Subcutaneous adipose tissue (tissue), 4 donors: Measurements from ENCODE around the gene H2BW2. TPM values are rescaled to one million over a fixed set of nuclear protein-coding genes. Genes with fewer than 3 reads are reported as not detected.

ENCODE experiments used
- total RNA-seq, 4 donors: library from RNA; depleted of rRNA; stranded (reverse); fragments of >200 nt; gene quantifications; one replicate each; pipeline ENCODE4 v1.1.0, GENCODE V29; 2016
- TF ChIP-seq, protein P1 (sequence below): fragments of 450-650 bp; IDR thresholded peaks from one replicate; pipeline ENCODE4 v1.5.1; 2016; ENCODE audit warnings: low read depth, mild to moderate bottlenecking, control low read depth, antibody characterized with exemption, moderate library complexity

Gene H2BW2
- total RNA-seq = not detected

DNA sequence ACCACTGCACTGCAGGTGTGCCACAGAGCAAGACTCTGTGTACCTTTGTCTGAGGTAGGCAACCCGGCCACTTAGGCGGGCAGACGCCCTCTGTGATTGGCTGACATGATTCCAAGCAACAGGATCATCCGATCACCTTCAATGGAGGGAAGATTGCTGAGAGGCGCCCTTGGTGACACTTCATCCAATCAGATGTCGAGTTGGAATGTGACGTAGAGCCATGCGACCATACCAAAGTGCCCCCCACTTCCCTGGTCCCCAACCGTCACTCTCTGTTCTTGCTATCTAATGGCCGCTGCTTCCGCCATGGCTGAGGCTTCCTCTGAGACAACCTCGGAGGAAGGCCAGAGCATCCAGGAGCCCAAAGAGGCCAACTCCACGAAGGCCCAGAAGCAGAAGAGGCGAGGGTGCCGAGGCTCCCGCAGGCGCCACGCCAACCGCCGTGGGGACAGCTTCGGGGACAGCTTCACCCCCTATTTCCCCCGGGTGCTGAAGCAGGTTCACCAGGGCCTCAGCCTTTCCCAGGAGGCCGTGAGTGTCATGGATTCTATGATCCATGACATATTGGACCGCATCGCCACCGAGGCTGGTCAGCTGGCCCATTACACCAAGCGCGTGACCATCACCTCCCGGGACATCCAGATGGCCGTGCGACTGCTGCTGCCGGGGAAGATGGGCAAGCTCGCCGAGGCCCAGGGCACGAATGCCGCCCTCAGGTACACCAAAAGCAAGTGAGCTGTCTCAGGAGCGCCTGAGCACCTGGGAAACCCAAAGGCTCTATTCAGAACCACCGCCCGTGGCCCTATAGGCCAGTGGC, at the start of gene H2BW2:
Gene H2BW2, plus strand, starts transcription at position 268 of the 817 bp plus-strand sequence. Its CDS starts 39 bp downstream, at position 307.
- TF ChIP-seq, protein P1, sequence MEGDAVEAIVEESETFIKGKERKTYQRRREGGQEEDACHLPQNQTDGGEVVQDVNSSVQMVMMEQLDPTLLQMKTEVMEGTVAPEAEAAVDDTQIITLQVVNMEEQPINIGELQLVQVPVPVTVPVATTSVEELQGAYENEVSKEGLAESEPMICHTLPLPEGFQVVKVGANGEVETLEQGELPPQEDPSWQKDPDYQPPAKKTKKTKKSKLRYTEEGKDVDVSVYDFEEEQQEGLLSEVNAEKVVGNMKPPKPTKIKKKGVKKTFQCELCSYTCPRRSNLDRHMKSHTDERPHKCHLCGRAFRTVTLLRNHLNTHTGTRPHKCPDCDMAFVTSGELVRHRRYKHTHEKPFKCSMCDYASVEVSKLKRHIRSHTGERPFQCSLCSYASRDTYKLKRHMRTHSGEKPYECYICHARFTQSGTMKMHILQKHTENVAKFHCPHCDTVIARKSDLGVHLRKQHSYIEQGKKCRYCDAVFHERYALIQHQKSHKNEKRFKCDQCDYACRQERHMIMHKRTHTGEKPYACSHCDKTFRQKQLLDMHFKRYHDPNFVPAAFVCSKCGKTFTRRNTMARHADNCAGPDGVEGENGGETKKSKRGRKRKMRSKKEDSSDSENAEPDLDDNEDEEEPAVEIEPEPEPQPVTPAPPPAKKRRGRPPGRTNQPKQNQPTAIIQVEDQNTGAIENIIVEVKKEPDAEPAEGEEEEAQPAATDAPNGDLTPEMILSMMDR = no peak

DNA sequence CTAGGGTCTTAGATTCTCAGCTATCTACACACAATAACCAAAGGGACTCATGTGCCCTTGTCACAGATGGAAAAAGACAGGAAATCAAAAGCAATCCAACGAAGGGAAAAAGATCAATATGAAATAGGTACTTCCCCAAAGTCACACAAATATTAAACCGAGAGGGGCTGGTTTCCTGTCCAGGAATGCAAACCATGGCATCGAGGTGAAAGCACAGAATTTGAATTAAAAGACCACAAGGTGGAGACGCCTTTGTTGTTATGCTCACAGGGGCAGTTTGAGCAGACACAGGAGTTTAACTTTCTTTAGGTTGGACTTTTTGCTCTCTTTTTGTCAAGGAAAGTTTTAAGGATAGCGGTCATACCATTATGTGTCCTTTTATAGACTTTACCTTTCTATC, 40.5 kb upstream of the H2BW2 start:
- TF ChIP-seq, protein P1 = no peak

DNA sequence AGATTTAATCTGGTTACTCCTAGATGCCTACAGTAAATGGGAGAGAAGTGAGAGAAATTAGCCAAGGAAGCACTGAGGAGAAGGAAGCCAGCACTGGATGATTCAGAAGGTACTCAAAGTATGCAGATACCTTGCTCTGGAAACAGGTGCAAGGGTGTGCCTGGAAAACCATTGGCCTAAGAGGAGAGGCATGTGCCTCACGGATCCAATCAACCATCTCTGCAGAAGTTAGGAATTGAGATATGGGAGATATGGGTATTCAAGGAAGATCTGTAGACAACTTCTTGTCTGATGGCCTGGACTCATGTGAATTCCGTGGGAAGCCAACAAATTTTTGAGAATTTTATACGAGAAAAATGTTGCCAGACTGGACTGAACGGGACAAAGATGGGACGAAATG, 30.9 kb upstream of the H2BW2 start:
- TF ChIP-seq, protein P1 = no peak

DNA sequence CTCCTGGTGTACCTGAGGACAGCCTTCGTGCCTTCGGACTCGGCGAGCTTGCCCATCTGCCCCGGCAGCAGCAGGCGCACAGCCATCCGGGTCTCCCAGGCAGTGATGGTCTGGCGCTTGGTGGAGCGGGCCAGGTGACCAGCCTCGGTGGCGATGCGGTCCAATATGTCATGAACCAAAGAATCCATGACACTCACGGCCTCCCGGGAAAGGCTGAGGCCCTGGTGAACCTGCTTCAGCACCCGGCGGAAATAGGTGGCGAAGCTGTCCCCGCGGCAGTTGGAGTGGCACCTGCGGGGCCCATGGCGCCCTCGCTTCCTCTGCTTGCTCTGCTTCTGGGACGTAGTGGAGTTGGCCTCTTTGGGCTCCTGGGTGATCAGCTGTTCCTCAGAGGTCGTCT, 26.6 kb upstream of the H2BW2 start:
- TF ChIP-seq, protein P1 = no peak

DNA sequence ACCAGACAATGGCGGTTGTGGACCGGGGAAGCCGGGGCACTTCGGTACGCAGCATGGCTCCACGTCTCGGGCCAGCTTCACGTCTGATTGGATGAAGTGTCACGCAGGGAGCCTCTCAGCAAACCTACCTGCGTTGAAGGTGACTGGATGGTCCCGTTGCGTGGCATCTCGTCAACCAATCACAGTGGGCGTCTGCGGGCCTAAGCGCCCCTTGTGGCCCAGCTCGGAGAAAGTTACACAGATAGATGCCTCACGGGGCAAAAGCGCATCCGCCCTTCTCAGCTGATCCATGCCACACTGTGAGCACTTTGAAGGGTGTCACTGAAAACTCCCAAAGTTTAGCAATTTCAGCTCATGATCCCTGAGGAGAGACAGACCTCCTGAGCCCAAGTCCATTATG, 26.1 kb upstream of the H2BW2 start, which contains the start of gene H2BW1:
Gene H2BW1, minus strand, starts transcription at position 103 of the 400 bp plus-strand sequence. CDS start 132 bp downstream, outside the sequence.
- TF ChIP-seq, protein P1 = no peak

DNA sequence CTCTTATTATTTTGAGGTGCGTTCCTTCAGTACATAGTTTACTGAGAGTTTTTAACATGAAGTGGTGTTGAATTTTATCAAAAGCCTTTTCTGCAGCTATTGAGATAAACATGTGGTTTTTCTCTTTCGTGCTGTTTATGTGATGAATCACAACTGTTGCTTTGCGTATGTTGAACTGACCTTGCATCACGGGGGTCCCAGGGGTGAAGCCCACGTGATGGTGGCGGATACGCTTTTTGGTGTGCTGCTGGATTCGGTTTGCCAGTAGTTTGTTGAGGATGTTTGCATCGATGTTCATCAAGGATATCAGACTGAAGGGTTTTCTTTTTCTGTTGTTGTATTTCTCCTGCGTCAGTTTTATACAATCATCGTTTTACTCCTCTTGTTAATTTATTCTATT, 21.6 kb upstream of the H2BW2 start:
- TF ChIP-seq, protein P1 = no peak

DNA sequence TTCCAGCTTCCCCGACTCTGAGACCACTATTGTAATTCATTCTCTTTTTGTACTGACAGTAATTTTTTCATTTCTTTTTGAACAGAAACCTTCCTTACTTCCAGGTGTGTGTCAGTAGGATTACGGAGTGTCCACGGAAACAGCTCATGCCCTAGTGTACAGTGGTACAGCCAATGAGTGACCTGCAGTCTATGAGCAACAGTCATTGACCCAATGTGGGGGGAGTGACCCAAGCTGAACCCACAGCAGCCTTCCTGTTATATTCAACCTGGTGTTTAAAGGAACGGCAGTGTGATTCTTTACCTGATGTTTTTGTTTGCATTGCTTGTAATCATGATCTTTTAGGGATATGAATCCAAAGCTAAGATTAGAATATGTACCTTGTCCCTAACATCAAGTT, 1.2 kb downstream of the H2BW2 start:
- TF ChIP-seq, protein P1 = no peak
